ENCODE measurements around the gene SLC22A23. TPM values are rescaled to one million over a fixed set of nuclear protein-coding genes. Genes with fewer than 3 reads are reported as not detected.

SLC22A23 gene
- total RNA-seq, 1 experiment from 2014 or later = 6.8 TPM

GRCh38 chr6:3351829-3352524 lies 104.9 kb downstream of the SLC22A23 start:
- peak overlapping the region in 2 of 3 experiments; percentile 0 to 84; a peak in 1 of 7 replicates for H3K27ac Mint-ChIP-seq
- no peak overlapping the region for H3K9ac ChIP-seq (ENCODE audit: extremely low read depth, insufficient read length, low read length)
- no peak overlapping the region for H3K14ac ChIP-seq (ENCODE audit: insufficient read depth, low read length)
- no peak for DNase-seq
- H2AK5ac ChIP-seq (ENCODE audit: insufficient read length, low read length) = no peak overlapping the region
- H4K5ac ChIP-seq (ENCODE audit: insufficient read length, low read depth, low read length) = no peak overlapping the region
- peaks cover 63 to 64% of the 10 kb centered on the region in 2 experiments for H3K4me1 Mint-ChIP-seq
- H3K27me3 Mint-ChIP-seq (ENCODE audit: low read depth) = peaks cover 3% of the 10 kb centered on the region
- H3K18ac ChIP-seq (ENCODE audit: insufficient read length, low read depth, low read length) = no peak overlapping the region
- peaks cover 0 to 7% (median 0%) of the 10 kb centered on the region in 3 experiments; a peak in 3 of 7 replicates for H3K36me3 Mint-ChIP-seq (ENCODE audit: insufficient read depth in 1 of 3, low read depth in 3 of 3)
- H3K56ac ChIP-seq (ENCODE audit: insufficient read length, low read depth, low read length) = no peak overlapping the region
- H2BK15ac ChIP-seq (ENCODE audit: low read depth, low read length) = no peak overlapping the region
- no peaks in the 10 kb centered on the region for H3K79me1 ChIP-seq (ENCODE audit: insufficient read depth, low read depth, low read length, poor library complexity, severe bottlenecking)
- H2AFZ ChIP-seq (ENCODE audit: low read length) = no peak overlapping the region
- no peak overlapping the region for H4K8ac ChIP-seq (replicated peaks; ENCODE audit: insufficient read length, low read depth, low read length)
- peaks cover 27% of the 10 kb centered on the region for H3K4me1 ChIP-seq (ENCODE audit: insufficient read depth, low read length)
- no peak overlapping the region for H3T11ph ChIP-seq (ENCODE audit: low read length)
- no peaks in the 10 kb centered on the region for H3K23me2 ChIP-seq (ENCODE audit: insufficient read length, low read depth, low read length, poor library complexity, severe bottlenecking)
- no peak overlapping the region for H3K23ac ChIP-seq (ENCODE audit: insufficient read length, low read depth, low read length)
- H3K4ac ChIP-seq (ENCODE audit: low read depth, low read length) = no peak overlapping the region
- no peaks in the 10 kb centered on the region for H3K27me3 ChIP-seq (ENCODE audit: insufficient read depth, low read length)
- no peak overlapping the region for H2BK120ac ChIP-seq (ENCODE audit: low read depth, low read length, poor library complexity, severe bottlenecking)
- no peaks in the 10 kb centered on the region for H4K20me1 ChIP-seq (ENCODE audit: control insufficient read depth, insufficient read depth, insufficient read length)
- no peak for TF ChIP-seq CTCF (conservative IDR thresholded peaks at IDR 0.05)
- no peaks in the 10 kb centered on the region for H3K9me3 ChIP-seq (ENCODE audit: control insufficient read depth, low read depth, low read length)
- H2BK5ac ChIP-seq (ENCODE audit: insufficient read length, low read length) = no peak overlapping the region
- H2BK20ac ChIP-seq (ENCODE audit: low read depth, low read length, poor library complexity, severe bottlenecking) = no peak overlapping the region
- no peak overlapping the region for H4K91ac ChIP-seq (ENCODE audit: insufficient read length, low read depth, low read length)
- H3K4me2 ChIP-seq (ENCODE audit: insufficient read depth, insufficient read length, low read length) = no peak overlapping the region
- H3K79me2 ChIP-seq (ENCODE audit: insufficient read depth, low read length) = no peaks in the 10 kb centered on the region; the same call in 1 of the 2 replicates
- H2BK12ac ChIP-seq (ENCODE audit: insufficient read length, low read depth, low read length) = no peak overlapping the region
- H3K27ac ChIP-seq (ENCODE audit: insufficient read length, low read depth, low read length) = no peak overlapping the region
- H3K4me3 Mint-ChIP-seq = no peak overlapping the region
- no CpG with 5 or more reads among the region's 9 CpGs for whole genome bisulfite sequencing (ENCODE audit: extremely low coverage, insufficient read length, low lambda C conversion rate)
- no peaks in the 10 kb centered on the region for H3K9me3 Mint-ChIP-seq
